Parathyroid adenoma (tissue), 2 donors: ENCODE data around the gene USH2A.

Experiments
- H2AFZ ChIP-seq: fragments of 300-600 bp; sonication (generic); one replicate; pipeline ENCODE4 v1.7.0; 2017; ENCODE audit warnings: antibody characterized with exemption, mild to moderate bottlenecking
- H3K27ac ChIP-seq: fragments of 300-600 bp; sonication (generic); one replicate; pipeline ENCODE4 v1.7.0; 2017
- H3K27me3 ChIP-seq: fragments of 300-600 bp; sonication (generic); one replicate; pipeline ENCODE4 v1.7.0; 2017; ENCODE audit warnings: low read length; ENCODE audit not compliant: control insufficient read depth, insufficient read depth
- H3K36me3 ChIP-seq: fragments of 300-600 bp; sonication (generic); one replicate; pipeline ENCODE4 v1.7.0; 2017; ENCODE audit warnings: low read length; ENCODE audit not compliant: control insufficient read depth, insufficient read depth
- H3K4me1 ChIP-seq: fragments of 300-600 bp; sonication (generic); one replicate; pipeline ENCODE4 v1.7.0; 2017; ENCODE audit warnings: control low read depth
- H3K4me2 ChIP-seq: fragments of 300-600 bp; sonication (generic); one replicate; pipeline ENCODE4 v1.7.0; 2017; ENCODE audit warnings: low read length
- H3K4me3 ChIP-seq: fragments of 300-600 bp; sonication (generic); one replicate; pipeline ENCODE4 v1.7.0; 2017; ENCODE audit warnings: low read depth, low read length
- H3K79me2 ChIP-seq: fragments of 300-600 bp; sonication (generic); one replicate; pipeline ENCODE4 v1.7.0; 2017; ENCODE audit warnings: control low read depth
- H3K9ac ChIP-seq: fragments of 300-600 bp; sonication (generic); one replicate; pipeline ENCODE4 v1.7.0; 2017; ENCODE audit warnings: mild to moderate bottlenecking
- H3K9me3 ChIP-seq: fragments of 300-600 bp; sonication (generic); one replicate; pipeline ENCODE4 v1.7.0; 2017; ENCODE audit warnings: low read length; ENCODE audit not compliant: control insufficient read depth
- TF ChIP-seq, protein P1 (sequence below): fragments of 300-600 bp; sonication (generic); IDR thresholded peaks from one replicate; pipeline ENCODE4 v1.7.0; 2017; ENCODE audit warnings: antibody characterized with exemption, mild to moderate bottlenecking
- donor health status: primary hyperparathyroidism.

USH2A gene

DNA sequence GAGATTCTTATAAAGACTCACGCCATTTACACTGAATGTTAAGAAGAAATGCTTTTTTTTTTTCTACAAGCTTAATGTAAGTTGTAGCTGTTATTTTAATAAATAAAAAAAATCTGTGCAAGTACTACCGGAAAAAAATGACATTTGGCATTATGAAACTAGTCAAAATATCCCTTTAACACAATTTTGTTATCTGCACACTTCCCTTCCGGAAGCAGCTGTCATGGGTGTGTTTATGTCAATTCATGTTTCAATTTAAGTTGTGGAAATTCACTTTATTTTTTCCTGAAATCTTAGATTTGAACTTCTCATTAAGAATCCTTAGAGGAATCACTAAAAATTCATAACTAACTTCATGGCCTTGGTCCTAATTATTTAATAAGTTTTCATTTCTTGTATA lies 548.0 kb downstream of the USH2A start:
- H3K79me2 ChIP-seq, result no peaks in the 10 kb centered on the region
- no peak overlapping the region for H3K4me3 ChIP-seq
- TF ChIP-seq, protein P1, sequence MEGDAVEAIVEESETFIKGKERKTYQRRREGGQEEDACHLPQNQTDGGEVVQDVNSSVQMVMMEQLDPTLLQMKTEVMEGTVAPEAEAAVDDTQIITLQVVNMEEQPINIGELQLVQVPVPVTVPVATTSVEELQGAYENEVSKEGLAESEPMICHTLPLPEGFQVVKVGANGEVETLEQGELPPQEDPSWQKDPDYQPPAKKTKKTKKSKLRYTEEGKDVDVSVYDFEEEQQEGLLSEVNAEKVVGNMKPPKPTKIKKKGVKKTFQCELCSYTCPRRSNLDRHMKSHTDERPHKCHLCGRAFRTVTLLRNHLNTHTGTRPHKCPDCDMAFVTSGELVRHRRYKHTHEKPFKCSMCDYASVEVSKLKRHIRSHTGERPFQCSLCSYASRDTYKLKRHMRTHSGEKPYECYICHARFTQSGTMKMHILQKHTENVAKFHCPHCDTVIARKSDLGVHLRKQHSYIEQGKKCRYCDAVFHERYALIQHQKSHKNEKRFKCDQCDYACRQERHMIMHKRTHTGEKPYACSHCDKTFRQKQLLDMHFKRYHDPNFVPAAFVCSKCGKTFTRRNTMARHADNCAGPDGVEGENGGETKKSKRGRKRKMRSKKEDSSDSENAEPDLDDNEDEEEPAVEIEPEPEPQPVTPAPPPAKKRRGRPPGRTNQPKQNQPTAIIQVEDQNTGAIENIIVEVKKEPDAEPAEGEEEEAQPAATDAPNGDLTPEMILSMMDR, result no peak
- no peaks in the 10 kb centered on the region for H3K4me1 ChIP-seq
- H3K36me3 ChIP-seq, result no peaks in the 10 kb centered on the region
- no peak overlapping the region for H2AFZ ChIP-seq
- H3K27me3 ChIP-seq, result no peaks in the 10 kb centered on the region
- H3K9ac ChIP-seq, result no peak overlapping the region
- H3K27ac ChIP-seq, result no peak overlapping the region
- H3K9me3 ChIP-seq, result no peaks in the 10 kb centered on the region
- H3K4me2 ChIP-seq, result no peak overlapping the region

DNA sequence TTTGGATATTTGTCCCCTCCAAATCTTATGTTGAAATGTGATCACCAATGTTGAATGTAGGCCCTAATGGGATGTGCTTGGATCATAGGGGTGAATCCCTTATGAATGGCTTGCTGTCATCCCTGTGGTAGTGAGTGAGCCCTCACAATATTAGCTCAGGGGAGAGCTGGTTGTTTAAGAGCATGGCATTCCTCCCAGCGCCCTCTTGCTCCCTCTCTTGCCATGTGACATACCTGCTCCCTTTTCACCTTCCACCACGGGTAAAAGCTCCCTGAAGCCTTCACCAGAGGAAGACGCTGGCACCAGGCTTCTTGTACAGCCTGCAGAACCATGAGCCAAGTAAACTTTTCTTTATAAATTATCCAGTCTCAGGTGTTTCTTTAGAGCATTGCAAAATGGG lies 550.6 kb downstream of the USH2A start:
- H3K9me3 ChIP-seq, result no peaks in the 10 kb centered on the region
- H3K27ac ChIP-seq, result no peak overlapping the region
- no peak overlapping the region for H3K4me3 ChIP-seq
- H3K27me3 ChIP-seq, result no peaks in the 10 kb centered on the region
- TF ChIP-seq, protein P1, result no peak
- H3K4me1 ChIP-seq, result no peaks in the 10 kb centered on the region
- no peaks in the 10 kb centered on the region for H3K36me3 ChIP-seq
- H3K9ac ChIP-seq, result no peak overlapping the region
- H2AFZ ChIP-seq, result no peak overlapping the region
- no peaks in the 10 kb centered on the region for H3K79me2 ChIP-seq
- no peak overlapping the region for H3K4me2 ChIP-seq

DNA sequence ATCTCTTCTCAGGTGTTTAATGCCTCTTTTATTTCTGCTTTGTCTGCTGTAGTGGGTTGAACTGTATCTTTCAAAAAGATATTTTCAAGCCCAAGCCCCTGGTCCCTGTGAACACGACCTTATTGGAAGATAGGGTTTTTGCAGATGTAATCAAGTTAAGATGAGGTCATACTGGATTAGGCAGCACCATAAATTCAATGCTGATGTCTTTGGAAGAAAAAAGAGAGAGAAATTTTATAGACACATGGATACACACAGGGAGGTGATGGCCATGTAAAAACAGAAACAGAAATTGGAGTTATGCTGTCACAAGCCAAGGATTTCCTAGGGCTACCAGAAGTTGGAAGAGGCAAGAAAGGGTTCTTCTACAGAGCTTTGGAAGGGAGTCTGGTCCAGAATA lies 554.7 kb downstream of the USH2A start:
- H3K36me3 ChIP-seq, result no peaks in the 10 kb centered on the region
- no peak overlapping the region for H3K9ac ChIP-seq
- H3K4me2 ChIP-seq, result no peak overlapping the region
- H3K4me3 ChIP-seq, result no peak overlapping the region
- no peaks in the 10 kb centered on the region for H3K9me3 ChIP-seq
- no peaks in the 10 kb centered on the region for H3K79me2 ChIP-seq
- no peaks in the 10 kb centered on the region for H3K4me1 ChIP-seq
- no peak overlapping the region for H2AFZ ChIP-seq
- no peak overlapping the region for H3K27ac ChIP-seq
- TF ChIP-seq, protein P1, result no peak
- H3K27me3 ChIP-seq, result no peaks in the 10 kb centered on the region

DNA sequence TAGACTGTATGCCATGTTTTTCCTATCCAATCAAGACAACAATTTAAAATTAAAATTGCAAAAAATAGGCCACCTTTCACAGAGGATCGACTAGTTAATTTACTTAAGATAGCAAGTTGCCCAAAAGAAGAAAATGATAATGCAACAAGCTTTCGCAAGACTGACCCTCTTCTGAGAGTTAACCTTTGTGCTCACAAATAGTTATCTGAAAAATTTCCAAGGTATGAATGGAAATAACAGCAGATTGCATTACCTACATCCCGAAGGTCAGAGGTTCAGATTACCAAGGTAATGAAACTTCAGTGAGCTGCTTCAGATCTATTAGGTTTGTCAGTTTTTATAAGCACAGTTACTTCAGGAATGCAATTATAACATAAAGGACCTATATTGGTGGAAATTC lies 558.2 kb downstream of the USH2A start:
- TF ChIP-seq, protein P1, result no peak
- Histone ChIP-seq H2AFZ (no peak overlapping the region), H3K4me1 (no peaks in the 10 kb centered on the region), H3K4me3 (no peak overlapping the region), H3K27me3 (no peaks in the 10 kb centered on the region), H3K79me2 (no peaks in the 10 kb centered on the region), H3K36me3 (no peaks in the 10 kb centered on the region), H3K27ac (no peak overlapping the region), H3K9ac (no peak overlapping the region), H3K9me3 (no peaks in the 10 kb centered on the region), H3K4me2 (no peak overlapping the region)

DNA sequence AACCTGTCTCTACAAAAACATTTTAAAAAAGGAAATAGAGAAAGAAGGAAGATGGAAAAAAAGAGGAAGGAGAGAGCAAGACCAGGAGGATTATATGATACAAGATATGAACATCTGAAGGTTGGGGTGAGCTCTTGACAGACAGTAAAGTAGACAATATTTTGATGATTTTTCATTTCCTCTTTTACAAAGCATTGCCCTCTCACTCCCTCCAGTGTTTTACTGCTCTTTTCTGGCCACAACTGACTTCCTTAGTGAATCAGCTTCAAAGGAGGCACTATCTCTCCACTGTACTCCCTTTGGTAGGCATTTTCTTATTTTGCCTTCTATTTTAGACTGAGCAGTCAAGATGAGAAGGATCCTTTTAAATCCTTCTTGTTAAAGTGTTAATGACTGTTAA lies 559.5 kb downstream of the USH2A start:
- H3K9me3 ChIP-seq, result no peaks in the 10 kb centered on the region
- H3K4me3 ChIP-seq, result no peak overlapping the region
- no peaks in the 10 kb centered on the region for H3K36me3 ChIP-seq
- H3K4me2 ChIP-seq, result no peak overlapping the region
- H3K27ac ChIP-seq, result no peak overlapping the region
- no peaks in the 10 kb centered on the region for H3K27me3 ChIP-seq
- no peaks in the 10 kb centered on the region for H3K4me1 ChIP-seq
- H3K9ac ChIP-seq, result no peak overlapping the region
- H3K79me2 ChIP-seq, result no peaks in the 10 kb centered on the region
- TF ChIP-seq, protein P1, result no peak
- H2AFZ ChIP-seq, result no peak overlapping the region
